ENCODE results near the gene PLEKHH2.

DNA sequence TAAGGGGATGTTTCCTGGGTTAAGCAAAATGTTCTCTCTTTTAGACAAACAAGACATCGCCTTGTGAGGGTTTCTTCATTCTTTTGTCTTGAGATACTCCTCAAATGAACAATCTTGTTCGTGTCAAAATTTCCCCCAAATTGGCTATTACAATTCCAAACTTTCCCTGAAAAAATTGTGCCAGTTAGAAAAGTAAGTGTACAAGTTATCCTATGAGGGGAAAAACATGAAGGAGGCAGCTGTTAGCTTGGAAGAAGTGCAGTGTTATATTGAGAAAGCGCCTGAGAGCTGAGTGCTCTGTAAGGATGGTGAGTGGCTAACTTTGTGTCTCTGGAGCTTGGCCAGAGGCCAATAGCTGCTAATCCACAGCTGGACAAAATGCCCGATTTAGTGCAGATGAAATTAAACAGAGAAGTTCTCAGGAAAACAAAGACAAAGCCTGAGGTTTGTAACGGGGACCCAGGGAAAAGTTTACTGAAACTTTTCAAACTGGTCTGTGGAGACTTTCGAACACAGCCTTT lies 14.1 kb upstream of the PLEKHH2 start:
- TF ChIP-seq CTCF (IDR thresholded peaks at IDR 0.05) = no peak
- TF ChIP-seq ZFX (IDR thresholded peaks at IDR 0.05; ENCODE audit: borderline replicate concordance) = no peak
